Astrocyte (in vitro differentiated cells and primary cell): ENCODE measurements around the gene PSMA7.

Experiments
- EZH2 ChIP-seq: IDR thresholded peaks from 2 replicates; pipeline ENCODE4 v1.6.1; 2012; ENCODE audit warnings: mild to moderate bottlenecking, low read length, inconsistent platforms; ENCODE audit not compliant: insufficient read depth
- TF ChIP-seq, protein P1 (sequence below): IDR thresholded peaks from 2 replicates; pipeline ENCODE4 v1.5.1; 2011; ENCODE audit warnings: low read depth, mild to moderate bottlenecking, inconsistent platforms, low read length, moderate library complexity; ENCODE audit not compliant: insufficient read depth

DNA sequence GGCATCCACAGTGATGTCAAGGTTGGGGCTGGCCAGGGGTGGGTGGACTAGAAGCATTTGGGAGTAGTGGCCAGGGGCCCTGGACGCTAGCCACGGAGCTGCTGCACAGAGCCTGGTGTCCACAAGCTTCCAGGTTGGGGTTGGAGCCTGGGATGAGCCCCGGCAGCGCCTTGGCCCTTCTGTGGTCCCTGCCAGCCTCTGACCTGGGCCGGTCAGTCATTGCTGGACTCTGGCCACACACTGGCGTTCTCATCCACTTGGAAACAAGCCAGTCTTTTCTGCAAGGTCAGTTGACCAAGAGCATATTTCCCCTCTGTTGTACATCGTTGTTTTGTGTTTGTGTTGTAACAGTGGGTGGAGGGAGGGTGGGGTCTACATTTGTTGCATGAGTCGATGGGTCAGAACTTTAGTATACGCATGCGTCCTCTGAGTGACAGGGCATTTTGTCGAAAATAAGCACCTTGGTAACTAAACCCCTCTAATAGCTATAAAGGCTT is 8.4 kb downstream of the PSMA7 start:
- TF ChIP-seq, protein P1, sequence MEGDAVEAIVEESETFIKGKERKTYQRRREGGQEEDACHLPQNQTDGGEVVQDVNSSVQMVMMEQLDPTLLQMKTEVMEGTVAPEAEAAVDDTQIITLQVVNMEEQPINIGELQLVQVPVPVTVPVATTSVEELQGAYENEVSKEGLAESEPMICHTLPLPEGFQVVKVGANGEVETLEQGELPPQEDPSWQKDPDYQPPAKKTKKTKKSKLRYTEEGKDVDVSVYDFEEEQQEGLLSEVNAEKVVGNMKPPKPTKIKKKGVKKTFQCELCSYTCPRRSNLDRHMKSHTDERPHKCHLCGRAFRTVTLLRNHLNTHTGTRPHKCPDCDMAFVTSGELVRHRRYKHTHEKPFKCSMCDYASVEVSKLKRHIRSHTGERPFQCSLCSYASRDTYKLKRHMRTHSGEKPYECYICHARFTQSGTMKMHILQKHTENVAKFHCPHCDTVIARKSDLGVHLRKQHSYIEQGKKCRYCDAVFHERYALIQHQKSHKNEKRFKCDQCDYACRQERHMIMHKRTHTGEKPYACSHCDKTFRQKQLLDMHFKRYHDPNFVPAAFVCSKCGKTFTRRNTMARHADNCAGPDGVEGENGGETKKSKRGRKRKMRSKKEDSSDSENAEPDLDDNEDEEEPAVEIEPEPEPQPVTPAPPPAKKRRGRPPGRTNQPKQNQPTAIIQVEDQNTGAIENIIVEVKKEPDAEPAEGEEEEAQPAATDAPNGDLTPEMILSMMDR: no peak
- no peak for TF ChIP-seq EZH2
